Measurements from ENCODE around the gene GPSM1. TPM values are rescaled to one million over a fixed set of nuclear protein-coding genes. Genes with fewer than 3 reads are reported as not detected.
A peak's percentile ranks its signal among the peaks of the same experiment; 100 is the strongest.

Gene GPSM1
- total RNA-seq, 4 donors from 2014 or later: 0.98 to 1.7 (median 1.2) TPM; not detected in 1

DNA sequence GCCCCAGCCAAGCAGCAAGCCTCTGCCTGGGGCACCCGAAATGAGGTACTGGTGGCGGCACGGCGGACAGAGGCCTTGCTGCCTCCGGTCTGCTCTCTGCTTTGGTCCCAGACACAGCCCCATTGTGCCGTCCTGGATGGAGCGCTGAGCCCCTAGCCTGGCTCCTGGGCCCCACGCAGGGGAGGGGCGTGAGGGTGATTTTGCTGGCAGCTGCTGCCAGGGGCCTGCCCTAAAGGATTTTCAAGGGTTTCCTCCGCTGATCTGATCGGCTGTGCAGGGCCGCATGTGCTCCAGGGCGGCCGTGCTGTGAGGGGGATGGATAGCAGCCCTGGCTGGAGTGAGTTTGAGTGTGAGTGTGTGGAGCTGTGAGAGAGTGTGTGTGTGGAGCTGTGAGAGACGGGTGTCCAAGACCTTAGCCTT lies 1.3 kb downstream of the GPSM1 start:
- DNase-seq (no peak), ATAC-seq (no peak)
- TF ChIP-seq POLR2A (IDR thresholded peaks at IDR 0.05) (no peak), CTCF (IDR thresholded peaks at IDR 0.05 in 4 of 5, conservative IDR thresholded peaks at IDR 0.05 in 1 of 5) (no peak)
- peaks cover 5 to 24% (median 16%) of the 10 kb centered on the region in 3 donors for H3K27me3 ChIP-seq
- peak overlapping the region in 3 of 4 donors; percentile 46 to 57 (median 53) for H3K4me3 ChIP-seq
- in situ Hi-C loops (cut with MboI; ENCODE audit: low sequenced_read_pairs in 4 of 4): no loop called here
- H3K27ac ChIP-seq: no peak overlapping the region
- intact Hi-C loops (cut with DNase I; ENCODE audit: low total_unique reads): no loop called here
- peaks cover 0 to 11% of the 10 kb centered on the region in 2 donors for H3K4me1 ChIP-seq
- H3K36me3 ChIP-seq: no peaks in the 10 kb centered on the region
- H3K9me3 ChIP-seq: no peaks in the 10 kb centered on the region

GRCh38 chr9:136329211-136329627 lies 1.9 kb downstream of the GPSM1 start:
- Histone ChIP-seq H3K9me3 (no peaks in the 10 kb centered on the region), H3K27me3 (peaks cover 4 to 24% (median 16%) of the 10 kb centered on the region in 3 donors), H3K36me3 (no peaks in the 10 kb centered on the region), H3K4me1 (peaks cover 0 to 11% of the 10 kb centered on the region in 2 donors), H3K4me3 (no peak overlapping the region), H3K27ac (no peak overlapping the region)
- TF ChIP-seq POLR2A (IDR thresholded peaks at IDR 0.05) (no peak), CTCF (IDR thresholded peaks at IDR 0.05 in 4 of 5, conservative IDR thresholded peaks at IDR 0.05 in 1 of 5) (no peak)
- ATAC-seq (no peak), DNase-seq (no peak)
- intact Hi-C loops (cut with DNase I; ENCODE audit: low total_unique reads) (no loop called here), in situ Hi-C loops (cut with MboI; ENCODE audit: low sequenced_read_pairs in 4 of 4) (no loop called here)

- Histone ChIP-seq H3K4me1 (peaks cover 0 to 11% of the 10 kb centered on the region in 2 donors), H3K36me3 (no peaks in the 10 kb centered on the region)
- ATAC-seq: no peak
These were observed 2.5 kb downstream of the GPSM1 start for GRCh38 chr9:136329636-136330405.

DNA sequence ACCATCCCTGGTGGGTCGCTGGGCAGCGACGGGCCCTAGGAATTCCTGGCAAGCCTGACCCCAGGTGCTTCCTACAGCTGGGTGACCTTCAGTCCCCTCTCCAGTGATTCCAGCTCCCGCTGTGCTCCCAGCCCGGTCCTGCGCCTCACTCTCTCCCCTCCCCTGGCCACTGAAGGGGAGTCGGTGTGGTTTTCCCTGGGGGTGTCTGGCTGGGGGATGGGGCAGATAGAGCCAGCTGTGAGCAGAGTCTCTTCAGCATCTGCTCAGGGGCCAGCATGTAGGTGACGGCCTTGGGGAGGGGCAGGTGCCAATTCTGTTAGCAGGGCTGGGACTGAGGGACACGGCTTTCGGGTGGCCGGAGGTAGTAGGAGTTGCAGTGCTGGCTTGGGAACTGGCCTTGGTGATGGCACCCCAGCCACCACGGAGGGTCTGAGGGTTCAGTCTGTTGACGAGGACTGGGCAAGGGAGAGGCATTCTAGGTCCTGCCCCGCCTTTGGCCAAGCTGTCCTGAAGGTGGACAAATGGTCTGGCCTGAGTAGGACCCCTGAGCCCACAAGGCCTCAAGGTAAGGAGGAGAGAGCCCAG lies 3.2 kb downstream of the GPSM1 start:
- Histone ChIP-seq H3K36me3 (no peaks in the 10 kb centered on the region), H3K4me3 (no peak overlapping the region), H3K27me3 (peaks cover 4 to 24% (median 11%) of the 10 kb centered on the region in 3 donors), H3K27ac (no peak overlapping the region), H3K9me3 (no peaks in the 10 kb centered on the region), H3K4me1 (peaks cover 0 to 11% of the 10 kb centered on the region in 2 donors)
- DNase-seq: no peak
- no peak for ATAC-seq
- intact Hi-C loops (cut with DNase I; ENCODE audit: low total_unique reads): no loop called here
- in situ Hi-C loops (cut with MboI; ENCODE audit: low sequenced_read_pairs in 4 of 4): no loop called here
- TF ChIP-seq CTCF (IDR thresholded peaks at IDR 0.05 in 4 of 5, conservative IDR thresholded peaks at IDR 0.05 in 1 of 5): no peak
- no peak for TF ChIP-seq POLR2A (IDR thresholded peaks at IDR 0.05)

More at GRCh38 chr9:136329636-136330405, 2.5 kb downstream of the GPSM1 start:
- H3K9me3 ChIP-seq: no peaks in the 10 kb centered on the region
- H3K4me3 ChIP-seq: no peak overlapping the region
- in situ Hi-C loops (cut with MboI; ENCODE audit: low sequenced_read_pairs in 4 of 4) (no loop called here), intact Hi-C loops (cut with DNase I; ENCODE audit: low total_unique reads) (no loop called here)
- no peak for DNase-seq
- no peak overlapping the region for H3K27ac ChIP-seq
- H3K27me3 ChIP-seq: peaks cover 4 to 24% (median 16%) of the 10 kb centered on the region in 3 donors
- no peak for TF ChIP-seq CTCF (IDR thresholded peaks at IDR 0.05 in 4 of 5, conservative IDR thresholded peaks at IDR 0.05 in 1 of 5)
- no peak for TF ChIP-seq POLR2A (IDR thresholded peaks at IDR 0.05)
